Left renal cortex interstitium (tissue), 4 donors: ENCODE data around the gene DUS1L. TPM values are rescaled to one million over a fixed set of nuclear protein-coding genes. Genes with fewer than 3 reads are reported as not detected.
A peak's percentile ranks its signal among the peaks of the same experiment; 100 is the strongest.

ENCODE experiments used
- DNase-seq, 4 donors: peaks; one replicate each; pipeline ENCODE4 v3.0.0-alpha.2; 2013; ENCODE audit warnings: low read depth in 4 of 4, low spot score in 2 of 4, missing footprints in 1 of 4
- polyA plus RNA-seq, 4 donors: library from polyadenylated mRNA; unstranded; fragments of 120-200 nt; gene quantifications; one replicate each; pipeline ENCODE4 v1.2.1, GENCODE V29; 2013; ENCODE audit not compliant: insufficient read length in 4 of 4

The DUS1L gene
- polyA plus RNA-seq, 4 donors: 67.0 to 99.5 (median 97.0) TPM

DNA sequence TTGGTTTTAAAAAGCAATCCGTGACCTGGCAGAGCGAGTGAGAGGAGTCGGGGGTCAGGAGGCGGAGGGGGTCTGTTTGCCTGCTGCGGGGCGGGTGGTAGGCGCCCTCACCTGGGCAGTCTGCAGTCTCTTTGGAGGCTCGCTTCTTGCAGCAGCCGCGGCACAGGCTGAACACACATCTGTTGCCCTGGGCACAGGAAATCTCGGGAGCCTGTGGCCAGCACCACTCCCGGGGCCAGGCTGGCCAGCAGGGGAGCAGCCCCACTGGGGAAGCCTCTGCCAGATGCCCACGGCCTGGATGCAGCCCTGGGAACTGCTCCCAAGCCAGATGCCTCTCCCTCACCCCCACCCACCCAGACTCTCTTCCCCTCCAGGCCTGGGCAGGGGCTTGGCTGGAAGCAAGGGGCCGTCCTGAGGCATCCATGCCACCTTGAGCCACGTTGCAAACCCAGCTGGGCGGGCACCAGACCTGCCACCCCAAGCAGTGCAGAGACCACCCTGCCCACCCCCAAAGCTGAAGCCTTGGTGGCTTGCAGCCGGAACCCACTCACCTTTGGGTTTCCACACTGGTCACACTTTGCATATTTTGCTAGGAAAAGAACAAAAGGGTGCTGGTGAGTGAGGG, 7.3 kb downstream of the DUS1L start:
- DNase-seq: no peak

DNA sequence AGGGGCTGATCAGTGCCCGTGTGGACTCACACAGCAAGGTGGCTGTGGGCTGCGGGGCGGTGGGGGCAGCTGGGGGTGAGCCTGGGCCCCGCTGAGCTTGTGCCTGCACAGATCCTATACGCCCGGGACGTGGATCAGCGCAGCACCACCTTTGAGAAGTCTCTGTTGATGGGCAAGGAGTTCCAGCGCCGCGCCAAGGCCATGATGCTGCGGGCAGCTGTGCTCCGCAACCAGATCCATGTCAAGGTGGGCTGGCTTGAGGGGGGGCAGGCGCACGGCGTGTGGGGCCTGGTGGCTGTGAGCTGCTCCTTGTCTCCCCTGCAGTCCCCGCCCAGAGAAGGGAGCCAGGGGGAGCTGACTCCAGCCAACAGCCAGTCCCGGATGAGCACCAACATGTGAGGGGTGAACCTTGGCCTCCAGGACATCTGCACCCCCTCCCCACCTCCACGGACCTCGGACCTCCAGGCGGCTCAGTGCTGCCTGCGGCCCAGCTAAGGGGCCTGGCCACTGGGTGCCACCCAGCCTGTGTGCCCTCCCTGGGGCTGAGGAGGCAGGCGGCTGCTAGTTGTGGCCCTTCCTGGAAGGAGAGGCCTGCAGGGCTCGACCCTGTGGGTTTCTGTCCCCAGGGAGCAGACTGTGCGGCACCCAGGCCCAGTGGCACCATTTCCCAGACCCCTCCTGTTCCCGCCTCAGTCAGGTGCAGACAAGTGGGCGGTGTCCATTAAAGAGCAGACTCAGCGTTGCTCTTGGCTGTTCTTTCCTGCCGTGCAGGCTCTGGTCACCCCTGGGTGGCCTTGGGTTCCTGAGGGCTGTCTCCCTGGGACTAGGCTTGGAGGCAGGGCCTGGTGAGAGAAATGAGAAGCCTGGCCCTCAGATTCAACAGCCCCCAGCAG, 8.6 kb downstream of the DUS1L start:
- DNase-seq: no peak

DNA sequence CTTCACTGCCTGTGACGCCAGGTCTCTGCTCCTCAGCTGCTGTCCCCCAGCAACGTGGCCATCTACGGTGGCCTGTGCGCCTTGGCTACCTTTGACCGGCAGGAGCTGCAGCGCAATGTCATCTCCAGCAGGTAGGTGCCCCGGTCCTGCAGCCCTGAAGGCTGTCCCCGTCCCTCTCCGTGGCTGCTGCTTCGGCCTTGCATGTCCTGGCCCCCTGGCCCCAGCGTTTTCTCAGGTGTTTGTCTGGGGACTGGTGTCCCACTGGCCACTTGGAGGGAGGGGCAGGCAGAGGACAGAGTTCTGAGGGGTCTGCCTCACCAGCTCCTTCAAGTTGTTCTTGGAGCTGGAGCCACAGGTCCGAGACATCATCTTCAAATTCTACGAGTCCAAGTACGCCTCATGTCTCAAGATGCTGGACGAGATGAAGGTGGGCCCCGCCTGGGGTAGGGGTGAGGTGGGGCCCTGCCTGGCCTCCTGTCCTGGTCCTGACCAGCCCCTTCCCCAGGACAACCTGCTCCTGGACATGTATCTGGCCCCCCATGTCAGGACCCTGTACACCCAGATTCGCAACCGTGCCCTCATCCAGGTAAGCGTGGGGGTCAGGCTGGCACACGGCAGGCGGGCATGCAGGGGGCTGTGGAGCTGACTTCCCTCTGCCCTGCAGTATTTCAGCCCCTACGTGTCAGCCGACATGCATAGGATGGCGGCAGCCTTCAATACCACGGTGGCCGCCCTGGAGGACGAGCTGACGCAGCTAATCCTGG, 9.5 kb downstream of the DUS1L start:
- DNase-seq: no peak

DNA sequence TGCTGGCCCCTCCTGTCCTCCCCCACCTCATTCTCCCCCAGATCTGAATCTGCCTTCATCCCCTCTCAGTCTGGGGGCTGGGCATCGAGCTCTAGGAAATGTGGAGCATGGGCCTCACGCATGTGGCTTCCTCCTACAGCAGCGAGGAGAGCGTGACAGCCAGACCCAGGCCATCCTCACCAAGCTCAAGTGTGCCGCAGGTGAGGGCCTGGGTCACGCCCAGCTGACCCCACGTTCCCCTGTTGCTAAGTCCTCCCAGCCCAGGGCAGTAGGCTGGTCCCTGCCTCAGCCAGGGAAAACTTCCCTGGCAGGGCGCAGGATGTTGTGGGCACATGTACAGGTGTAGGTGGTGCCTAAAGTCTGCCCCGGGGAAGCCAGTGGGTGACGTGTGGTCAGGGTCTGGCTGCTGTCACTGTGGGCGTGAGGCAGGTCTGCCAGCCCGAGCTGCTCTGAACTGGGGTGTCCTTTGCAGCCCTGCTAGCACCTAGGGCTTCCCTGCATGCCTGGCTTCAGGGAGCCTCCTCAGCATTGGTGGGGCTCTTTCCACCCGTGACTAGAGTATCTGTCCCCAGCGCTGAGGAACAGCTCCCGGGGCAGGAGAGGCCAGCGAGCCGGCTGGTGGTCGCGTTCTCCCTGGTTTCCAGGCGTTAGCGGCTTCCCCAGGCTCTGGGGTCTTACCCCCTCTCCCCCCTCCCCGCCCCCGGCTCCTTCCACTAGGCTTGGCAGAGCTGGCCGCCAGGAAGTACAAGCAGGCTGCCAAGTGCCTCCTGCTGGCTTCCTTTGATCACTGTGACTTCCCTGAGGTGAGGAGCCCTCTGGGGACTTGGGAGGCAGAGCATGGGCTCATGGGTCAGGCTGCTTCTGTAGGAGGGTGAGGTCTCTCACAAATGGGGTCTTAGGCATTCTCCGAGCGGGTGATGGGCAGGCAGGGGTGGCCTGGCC, 10.3 kb downstream of the DUS1L start:
- DNase-seq: no peak

DNA sequence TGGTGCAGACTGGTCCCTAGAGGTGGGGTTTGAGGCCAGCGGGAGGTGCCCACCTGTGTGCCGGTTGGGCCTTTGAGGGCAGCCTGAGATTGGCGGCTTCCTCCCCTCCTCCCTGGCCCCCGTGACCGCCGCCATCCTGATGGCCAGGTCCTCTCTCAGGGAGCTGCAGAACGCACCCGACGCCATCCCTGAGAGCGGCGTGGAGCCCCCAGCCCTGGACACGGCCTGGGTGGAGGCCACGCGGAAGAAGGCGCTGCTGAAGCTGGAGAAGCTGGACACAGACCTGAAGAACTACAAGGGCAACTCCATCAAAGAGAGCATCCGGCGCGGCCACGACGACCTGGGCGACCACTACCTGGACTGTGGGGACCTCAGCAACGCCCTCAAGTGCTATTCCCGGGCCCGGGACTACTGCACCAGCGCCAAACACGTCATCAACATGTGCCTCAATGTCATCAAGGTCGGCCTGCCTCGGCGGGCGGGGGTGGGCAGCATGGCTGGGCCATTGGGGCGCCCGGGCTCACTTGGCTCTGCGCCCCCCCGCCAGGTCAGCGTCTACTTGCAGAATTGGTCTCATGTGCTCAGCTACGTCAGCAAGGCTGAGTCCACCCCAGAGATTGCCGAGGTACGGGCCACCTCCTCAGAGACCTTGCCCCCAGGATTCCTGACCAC, 11.1 kb downstream of the DUS1L start:
- no peak for DNase-seq

DNA sequence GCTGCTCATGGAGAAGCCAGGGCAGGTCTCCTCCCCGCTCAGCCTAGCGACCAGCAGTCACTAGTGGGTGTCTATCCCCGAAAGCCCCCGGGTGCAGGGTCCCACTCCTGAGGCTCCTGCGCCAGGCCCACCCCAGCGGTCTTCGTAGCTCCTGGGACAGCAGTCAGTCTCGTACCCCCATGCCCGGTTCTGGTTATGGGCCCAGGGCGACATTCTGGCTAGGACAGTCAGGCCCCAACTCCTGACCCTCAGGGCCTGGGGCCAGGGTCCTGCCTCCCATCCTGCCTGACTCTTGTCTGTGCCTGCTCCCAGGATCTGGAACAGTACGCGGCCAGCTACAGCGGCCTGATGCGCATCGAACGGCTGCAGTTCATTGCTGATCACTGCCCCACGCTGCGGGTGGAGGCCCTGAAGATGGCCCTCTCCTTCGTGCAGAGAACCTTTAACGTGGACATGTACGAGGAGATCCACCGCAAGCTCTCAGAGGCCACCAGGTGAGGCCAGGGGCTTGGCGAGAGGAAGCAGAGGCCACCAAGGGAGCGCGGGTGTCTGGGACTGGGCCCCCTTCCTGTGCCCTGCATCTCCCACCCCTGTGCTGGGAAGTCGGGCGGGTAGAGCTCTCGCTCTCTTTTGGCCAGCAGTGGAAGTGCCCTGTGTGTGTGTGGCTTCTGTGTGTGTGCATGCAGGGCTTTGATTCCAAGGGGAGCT, 11.9 kb downstream of the DUS1L start:
- no peak for DNase-seq

DNA sequence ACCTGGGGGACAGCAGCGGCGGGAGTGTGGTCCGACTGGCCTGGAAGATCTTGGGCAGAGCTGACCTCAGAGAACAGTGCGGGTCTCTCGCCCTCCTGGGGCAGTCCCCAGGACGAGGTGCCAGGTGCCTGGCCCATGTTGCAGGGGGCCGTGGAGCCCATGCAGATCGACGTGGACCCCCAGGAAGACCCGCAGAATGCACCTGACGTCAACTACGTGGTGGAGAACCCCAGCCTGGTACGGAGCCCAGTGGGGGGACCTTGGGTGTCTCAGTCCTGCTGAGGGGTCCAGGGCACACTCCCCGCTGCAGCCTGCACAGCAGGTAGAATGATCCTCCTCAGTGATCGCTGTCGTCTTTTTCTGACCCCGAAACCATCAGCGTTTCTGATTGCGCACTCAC, 12.5 kb downstream of the DUS1L start:
- no peak for DNase-seq

DNA sequence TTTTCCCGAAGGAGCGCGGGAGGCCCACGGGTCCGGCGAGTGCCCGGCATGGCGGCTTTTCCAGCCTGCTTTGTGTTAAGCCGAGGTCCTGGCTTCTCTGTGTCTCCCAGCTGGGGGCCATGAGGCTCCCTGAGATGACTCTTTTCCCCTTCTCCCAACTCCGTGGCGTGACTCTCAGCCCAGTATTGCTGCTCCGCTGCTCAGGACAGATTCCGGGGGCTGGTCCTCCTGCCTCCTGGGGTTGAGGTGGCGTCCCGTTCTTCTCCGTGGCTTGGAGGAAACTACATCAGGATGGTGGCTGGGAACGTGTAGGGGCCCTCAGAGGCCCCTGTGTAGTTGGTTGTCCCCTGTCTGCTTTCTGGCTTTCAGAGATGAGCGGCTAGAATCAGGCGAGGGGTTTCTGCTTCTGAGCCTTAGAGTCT, 13.0 kb downstream of the DUS1L start:
- DNase-seq: no peak

DNA sequence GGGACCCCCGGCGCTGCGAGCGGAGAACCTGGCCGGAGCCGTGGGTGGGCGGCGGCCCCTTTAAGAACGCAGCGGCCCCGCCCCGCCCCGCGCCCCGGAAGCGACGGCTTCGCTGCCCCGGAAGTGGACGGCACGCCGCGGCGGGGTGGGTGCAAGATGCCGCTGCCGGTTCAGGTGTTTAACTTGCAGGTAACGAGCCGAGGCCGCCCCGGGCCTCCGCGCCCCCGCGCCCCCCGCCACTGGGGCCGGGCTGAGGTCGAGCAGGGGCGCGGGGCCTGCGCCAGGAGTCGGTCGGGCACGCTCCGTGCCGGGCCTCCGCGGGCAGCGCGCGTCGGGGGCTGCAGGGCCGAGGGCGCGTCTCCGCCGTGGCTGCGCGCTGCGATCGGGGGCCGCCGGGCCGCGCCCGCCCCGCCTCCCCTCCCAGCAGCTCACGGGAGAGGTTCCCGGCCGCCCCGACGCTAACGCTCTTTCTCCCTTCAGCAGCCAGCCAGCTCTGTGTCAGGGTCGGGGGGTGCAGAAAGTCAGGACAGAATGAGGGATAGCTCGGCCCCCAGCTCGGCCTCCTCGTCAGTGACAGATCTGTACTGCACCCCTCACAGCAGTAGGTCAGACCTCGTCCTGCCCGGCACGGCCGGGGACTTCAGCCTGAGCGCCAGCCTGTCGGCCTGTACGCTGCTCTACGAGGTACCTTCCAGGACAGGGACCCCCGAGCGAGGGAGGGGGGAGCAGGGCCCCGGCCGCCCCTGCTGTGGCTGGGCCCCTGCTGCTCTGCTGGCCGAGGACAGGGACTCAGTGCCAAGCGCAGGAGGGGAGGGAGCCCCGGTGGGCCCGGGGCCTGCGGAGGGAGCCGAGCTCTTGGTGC, 13.6 kb downstream of the DUS1L start, which contains the start of the genes GPS1 and RFNG:
GPS1 (plus strand) TSS at position 123 of the 862 bp plus-strand sequence; CDS start at position 157, 34 bp downstream.
RFNG (minus strand) TSS at position 36 of the 862 bp plus-strand sequence. CDS start 45 bp downstream, outside the sequence.
- peak in 1 of 4 donors; percentile 56 for DNase-seq

DNA sequence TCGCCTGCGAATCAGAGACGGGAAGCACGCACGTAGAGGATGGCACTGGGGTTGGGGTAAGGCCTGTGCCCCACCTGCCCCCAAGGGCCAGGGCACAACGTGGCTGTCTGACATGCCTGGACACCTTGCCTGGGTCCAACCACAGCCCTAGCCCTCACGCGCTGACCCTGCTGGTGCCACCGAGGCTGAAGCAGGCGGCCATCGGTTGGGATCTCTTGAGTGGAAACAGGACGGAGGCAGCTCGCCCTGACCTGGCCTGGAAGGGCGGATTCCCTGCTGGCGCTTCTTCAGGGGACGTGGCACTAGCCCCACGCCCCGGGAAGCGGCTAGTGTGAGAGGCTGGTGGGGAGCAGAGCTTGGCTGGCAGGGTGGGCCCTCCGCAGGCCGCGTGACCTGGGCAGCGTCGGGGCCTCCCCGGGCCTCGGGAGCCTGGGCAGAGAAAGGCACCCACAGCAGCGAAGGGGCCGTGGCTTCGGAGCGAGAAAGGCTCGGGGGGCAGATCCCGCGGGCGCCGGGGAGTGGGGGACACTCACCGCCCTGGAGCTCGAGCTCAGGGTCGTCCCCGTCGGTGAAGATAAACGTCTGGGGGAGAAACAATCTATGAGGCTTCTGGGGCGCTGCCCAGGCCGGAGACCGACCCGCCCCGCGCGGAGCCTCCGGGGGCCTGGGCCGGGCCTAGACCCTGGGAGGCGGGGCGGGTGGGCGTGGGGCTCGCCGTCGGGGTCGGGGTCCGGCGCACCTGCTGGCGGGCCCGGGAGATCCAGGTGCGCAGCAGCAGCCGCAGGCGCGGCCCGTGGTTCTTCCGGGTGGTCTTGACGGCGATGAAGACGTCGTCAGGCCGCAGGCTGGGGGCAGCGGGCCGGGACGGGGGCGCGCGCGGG, 14.6 kb downstream of the DUS1L start:
- no peak for DNase-seq

DNA sequence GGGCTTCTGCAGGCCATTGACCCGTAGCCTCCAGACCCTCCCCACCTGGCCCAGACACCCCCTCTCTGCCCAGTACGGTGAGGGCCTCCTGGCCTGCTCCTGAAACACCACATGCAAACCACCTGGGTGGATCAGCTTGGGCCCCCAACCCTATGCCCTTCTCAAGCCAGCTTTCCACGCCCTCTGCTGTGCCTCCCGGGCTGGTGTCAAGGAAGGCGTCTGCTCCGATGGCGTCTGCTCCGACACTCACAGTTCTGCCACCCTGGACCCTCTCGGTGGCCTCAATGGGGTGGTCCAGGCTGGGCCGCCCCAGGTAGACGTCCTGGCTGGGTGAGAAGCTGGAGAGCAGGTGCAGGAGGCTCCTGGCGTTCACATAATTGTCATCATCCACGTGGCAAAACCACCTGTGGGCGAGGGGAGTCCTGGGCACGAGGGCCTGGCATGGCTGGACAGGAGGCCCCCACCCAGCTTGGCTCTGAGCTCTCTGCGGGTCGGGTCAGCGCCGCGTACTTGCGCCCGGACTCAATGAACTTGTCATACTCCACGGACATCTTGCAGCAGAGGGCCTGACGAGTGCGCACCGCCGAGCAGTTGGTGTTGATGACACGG, 15.3 kb downstream of the DUS1L start:
- DNase-seq: no peak

DNA sequence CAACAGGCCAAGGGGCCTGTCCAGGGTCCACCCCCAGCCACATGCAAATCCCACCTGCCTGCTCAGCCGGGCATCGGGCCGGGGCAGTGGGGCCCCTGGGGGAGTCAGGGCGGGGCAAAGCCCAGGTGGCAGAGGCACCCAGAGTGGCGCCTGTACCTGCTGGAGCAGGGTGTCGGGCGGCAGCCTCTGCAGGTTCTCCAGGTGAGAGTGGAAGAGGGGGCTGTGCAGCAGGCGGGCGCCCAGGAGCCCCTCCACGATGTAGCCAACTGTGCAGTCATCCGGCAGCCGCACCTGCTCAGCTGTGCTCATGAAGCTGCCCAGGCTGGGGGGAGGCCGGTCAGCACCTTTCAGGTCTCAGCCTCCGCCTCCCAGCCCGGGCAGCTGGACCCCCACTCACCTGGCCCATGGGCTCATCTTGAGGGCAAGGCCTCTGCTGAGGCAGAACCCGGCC, 16.1 kb downstream of the DUS1L start:
- DNase-seq: no peak

DNA sequence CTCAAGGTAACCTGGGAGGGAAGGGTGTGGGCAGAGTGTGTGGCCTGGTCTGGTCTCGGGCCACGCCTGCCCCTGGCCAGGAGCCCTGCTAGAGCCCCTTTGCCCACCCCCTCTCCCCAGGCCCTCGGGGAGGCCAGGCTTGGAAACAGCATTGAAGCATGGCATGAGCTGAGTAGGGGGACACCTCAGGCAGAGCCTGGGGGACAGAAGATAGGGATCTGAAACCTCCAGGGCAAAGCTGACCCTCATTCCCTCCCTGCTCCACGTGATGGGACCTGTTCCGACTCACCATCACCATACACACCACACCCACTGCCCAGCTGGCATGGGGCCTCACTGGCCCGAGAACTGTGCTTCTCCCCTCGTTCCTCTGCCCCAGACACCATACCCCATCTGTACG, 16.5 kb downstream of the DUS1L start:
- no peak for DNase-seq

DNA sequence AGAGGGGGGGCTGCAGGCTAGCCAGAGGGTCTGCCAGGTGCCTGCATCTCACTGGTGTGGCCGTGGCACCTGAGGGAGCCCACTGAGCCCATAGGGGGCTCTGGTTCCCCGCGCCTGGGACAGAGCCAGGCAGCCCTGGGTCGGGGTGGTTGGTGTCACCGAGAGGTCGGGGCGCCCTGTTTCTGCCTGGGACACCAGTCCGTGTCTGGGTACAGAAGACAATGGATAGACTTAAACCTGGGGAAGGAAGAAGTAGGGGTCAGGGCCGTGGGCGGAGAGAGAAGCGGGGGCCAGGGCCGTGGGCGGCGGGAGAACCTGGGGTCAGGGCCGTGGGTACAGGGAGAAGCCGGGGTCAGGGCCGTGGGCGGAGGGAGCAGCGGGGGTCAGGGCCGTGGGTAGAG, 17.0 kb downstream of the DUS1L start:
- DNase-seq: no peak

DNA sequence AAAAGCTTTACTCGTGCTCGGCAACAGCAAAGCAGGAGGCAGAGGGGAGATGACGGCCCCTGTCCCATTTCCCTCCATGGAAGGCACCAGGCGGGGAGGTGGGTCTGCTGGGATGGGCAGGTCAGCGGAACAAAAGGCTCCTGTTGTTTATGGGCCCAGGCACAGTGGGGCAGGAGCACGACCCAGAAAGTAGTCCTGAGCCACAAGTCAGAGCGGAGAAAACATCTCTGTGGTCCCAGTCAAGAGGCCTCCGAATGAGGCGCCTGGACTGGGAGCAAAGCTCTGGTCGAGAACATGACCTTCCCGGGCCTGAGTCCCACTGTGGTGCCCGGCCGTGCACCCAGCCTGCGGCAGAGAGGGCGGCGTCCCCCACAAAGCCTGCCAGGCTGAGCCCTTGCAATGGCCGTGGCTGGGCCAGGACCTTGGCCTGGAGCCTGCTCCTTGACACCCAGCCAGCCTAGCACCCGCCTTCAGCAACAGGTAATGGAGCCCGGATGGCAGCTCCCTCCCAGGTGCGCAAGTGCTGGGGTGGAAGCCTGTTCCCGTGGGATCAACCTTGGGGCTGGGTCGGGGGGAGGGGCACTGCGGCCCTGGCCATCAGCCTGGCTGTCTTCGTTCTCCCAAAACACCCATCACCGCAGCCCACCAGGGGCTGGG, 17.6 kb downstream of the DUS1L start:
- DNase-seq: no peak

DNA sequence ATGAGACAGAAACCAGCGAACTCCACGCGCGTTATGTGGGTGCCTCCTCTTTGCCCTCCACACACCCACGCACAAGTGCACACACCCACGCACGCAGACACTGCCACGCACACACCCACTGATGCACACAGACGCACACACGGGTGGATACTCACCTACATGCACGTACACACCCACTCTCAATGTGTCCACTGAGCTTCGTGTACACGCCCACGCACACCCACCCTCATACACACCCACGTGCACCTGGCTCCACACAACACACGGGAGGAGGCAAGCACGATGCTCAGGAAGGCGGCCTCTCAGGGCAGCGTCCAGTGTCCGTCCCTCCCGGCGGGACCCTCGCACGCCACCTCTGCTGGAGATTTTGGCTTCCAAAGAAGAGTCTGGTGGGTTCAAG, 18.2 kb downstream of the DUS1L start:
- no peak for DNase-seq
